OCI-LY3 (cell line): Measurements from ENCODE around the gene MIA3.

Experiments used
- EZH2phosphoT487 ChIP-seq: fragments of 200-600 bp; shearing (Covaris generic); IDR thresholded peaks from 2 replicates; pipeline ENCODE4 v1.6.1; 2018; ENCODE audit warnings: antibody characterized with exemption, mixed run types, low read depth
- TF ChIP-seq, protein P1 (sequence below): fragments of 200-600, 300-600 bp; sonication (generic); IDR thresholded peaks from 2 replicates; pipeline ENCODE4 v1.5.1; 2014; ENCODE audit warnings: antibody characterized with exemption, low read length, low read depth

DNA sequence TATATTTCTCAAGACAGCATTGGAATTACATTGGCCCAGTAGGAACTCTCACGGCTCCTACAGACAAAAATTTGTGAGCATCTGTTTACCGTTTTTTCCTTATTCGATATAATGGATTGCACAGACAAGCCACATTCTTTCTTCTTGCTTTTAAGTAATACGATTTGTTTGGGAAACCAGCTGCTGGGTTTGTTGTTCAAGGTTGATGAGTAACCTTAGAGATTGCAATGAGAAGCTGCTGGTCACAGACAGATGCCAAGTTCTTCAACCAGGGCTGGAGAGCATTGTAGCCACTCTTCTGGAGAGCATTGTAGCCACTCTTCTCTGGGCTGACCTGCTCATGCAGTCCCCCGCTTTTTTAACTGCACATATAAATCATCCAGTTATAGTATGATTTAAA is 1.4 kb upstream of the MIA3 start:
- TF ChIP-seq EZH2phosphoT487 = no peak
- TF ChIP-seq, protein P1, sequence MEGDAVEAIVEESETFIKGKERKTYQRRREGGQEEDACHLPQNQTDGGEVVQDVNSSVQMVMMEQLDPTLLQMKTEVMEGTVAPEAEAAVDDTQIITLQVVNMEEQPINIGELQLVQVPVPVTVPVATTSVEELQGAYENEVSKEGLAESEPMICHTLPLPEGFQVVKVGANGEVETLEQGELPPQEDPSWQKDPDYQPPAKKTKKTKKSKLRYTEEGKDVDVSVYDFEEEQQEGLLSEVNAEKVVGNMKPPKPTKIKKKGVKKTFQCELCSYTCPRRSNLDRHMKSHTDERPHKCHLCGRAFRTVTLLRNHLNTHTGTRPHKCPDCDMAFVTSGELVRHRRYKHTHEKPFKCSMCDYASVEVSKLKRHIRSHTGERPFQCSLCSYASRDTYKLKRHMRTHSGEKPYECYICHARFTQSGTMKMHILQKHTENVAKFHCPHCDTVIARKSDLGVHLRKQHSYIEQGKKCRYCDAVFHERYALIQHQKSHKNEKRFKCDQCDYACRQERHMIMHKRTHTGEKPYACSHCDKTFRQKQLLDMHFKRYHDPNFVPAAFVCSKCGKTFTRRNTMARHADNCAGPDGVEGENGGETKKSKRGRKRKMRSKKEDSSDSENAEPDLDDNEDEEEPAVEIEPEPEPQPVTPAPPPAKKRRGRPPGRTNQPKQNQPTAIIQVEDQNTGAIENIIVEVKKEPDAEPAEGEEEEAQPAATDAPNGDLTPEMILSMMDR = no peak
